ENCODE data around the gene STUB1. TPM values are rescaled to one million over a fixed set of nuclear protein-coding genes. Genes with fewer than 3 reads are reported as not detected.

Gene STUB1
- total RNA-seq, 1 donor = 77.6 TPM

Other genes with a start within 250 kb of the STUB1 start
- 42.2 and 70.2 TPM in 2 replicates for gene CAPN15, start 152.7 kb upstream of the STUB1 start, total RNA-seq
- gene PRR35, start 120.0 kb upstream of the STUB1 start, total RNA-seq = 0.07 TPM in 1 of 2 replicates, not detected in the other
- gene NHLRC4, start 113.4 kb upstream of the STUB1 start, total RNA-seq = 0.86 and 1.1 TPM in 2 replicates
- gene PIGQ, start 110.4 kb upstream of the STUB1 start, total RNA-seq = 24.9 and 30.7 TPM in 2 replicates
- gene RAB40C, start 90.3 kb upstream of the STUB1 start, total RNA-seq = 11.2 and 13.9 TPM in 2 replicates
- gene WFIKKN1, start 49.4 kb upstream of the STUB1 start, total RNA-seq = 0.13 and 0.22 TPM in 2 replicates
- gene METTL26, start 44.1 kb upstream of the STUB1 start, total RNA-seq = 87.8 and 119 TPM in 2 replicates
- 14.1 TPM in 2 replicates for gene MCRIP2, start 38.6 kb upstream of the STUB1 start, total RNA-seq
- gene WDR90, start 31.0 kb upstream of the STUB1 start, total RNA-seq = 14.6 and 26.4 TPM in 2 replicates
- 42.6 and 43.9 TPM in 2 replicates for gene RHOT2, start 12.3 kb upstream of the STUB1 start, total RNA-seq
- 0.27 and 0.29 TPM in 2 replicates for gene RHBDL1, start 4.7 kb upstream of the STUB1 start, total RNA-seq
- 34.8 and 47.0 TPM in 2 replicates for gene JMJD8, start 3.9 kb downstream of the STUB1 start, total RNA-seq
- gene WDR24, start 10.0 kb downstream of the STUB1 start, total RNA-seq = 6.4 and 8.0 TPM in 2 replicates
- gene FBXL16, start 25.4 kb downstream of the STUB1 start, total RNA-seq = 0.65 and 0.66 TPM in 2 replicates
- 9.4 and 18.7 TPM in 2 replicates for gene METRN, start 34.7 kb downstream of the STUB1 start, total RNA-seq
- gene ANTKMT, start 40.7 kb downstream of the STUB1 start, total RNA-seq = 23.0 and 32.0 TPM in 2 replicates
- gene CCDC78, start 46.0 kb downstream of the STUB1 start, total RNA-seq = 0.93 and 1.0 TPM in 2 replicates
- gene HAGHL, start 46.7 kb downstream of the STUB1 start, total RNA-seq = 5.6 and 7.7 TPM in 2 replicates
- 24.5 and 28.3 TPM in 2 replicates for gene CIAO3, start 60.6 kb downstream of the STUB1 start, total RNA-seq
- gene MSLN, start 80.3 kb downstream of the STUB1 start, total RNA-seq = not detected in 2 replicates
- 31.8 and 38.6 TPM in 2 replicates for gene RPUSD1, start 108.0 kb downstream of the STUB1 start, total RNA-seq
- 22.1 and 49.1 TPM in 2 replicates for gene CHTF18, start 108.2 kb downstream of the STUB1 start, total RNA-seq
- gene GNG13, start 120.3 kb downstream of the STUB1 start, total RNA-seq = not detected in 2 replicates

All from thoracic aorta endothelial cell (primary cell).